HEK293 (cell line): ENCODE measurements around the gene VRK3.

Experiments used
- CTCF ChIP-seq: fragments of 450-650 bp; formaldehyde crosslinking; IDR thresholded peaks from 2 replicates; pipeline ENCODE4 v1.5.1; 2016; ENCODE audit warnings: missing biosample characterization, missing genetic modification characterization
- MYNN ChIP-seq: fragments of 450-650 bp; formaldehyde crosslinking; IDR thresholded peaks from 2 replicates; pipeline ENCODE4 v1.5.1; 2016; ENCODE audit warnings: missing biosample characterization, missing genetic modification characterization, borderline replicate concordance
- REST ChIP-seq: fragments of 450-650 bp; formaldehyde crosslinking; IDR thresholded peaks from 2 replicates; pipeline ENCODE4 v1.5.1; 2016; ENCODE audit warnings: missing biosample characterization, missing genetic modification characterization
- ZNF311 ChIP-seq: fragments of 450-650 bp; formaldehyde crosslinking; IDR thresholded peaks from 2 replicates; pipeline ENCODE4 v1.5.1; 2017; ENCODE audit warnings: missing biosample characterization, missing genetic modification characterization, borderline replicate concordance
- ZNF518A ChIP-seq: fragments of 450-650 bp; formaldehyde crosslinking; conservative IDR thresholded peaks from 2 replicates; pipeline ENCODE4 v1.5.1; 2016; ENCODE audit warnings: low read depth, missing biosample characterization, missing genetic modification characterization

- TF ChIP-seq REST (tag by site-specific recombination) (no peak), MYNN (tag by site-specific recombination) (peak; percentile 95), ZNF311 (tag by site-specific recombination) (no peak), CTCF (peak; percentile 61), ZNF518A (tag by site-specific recombination) (no peak)
Measured at GRCh38 chr19:50025022-50025793, at the start of gene VRK3.
